ENCODE measurements around the gene TNRC6C.

The TNRC6C gene

DNA sequence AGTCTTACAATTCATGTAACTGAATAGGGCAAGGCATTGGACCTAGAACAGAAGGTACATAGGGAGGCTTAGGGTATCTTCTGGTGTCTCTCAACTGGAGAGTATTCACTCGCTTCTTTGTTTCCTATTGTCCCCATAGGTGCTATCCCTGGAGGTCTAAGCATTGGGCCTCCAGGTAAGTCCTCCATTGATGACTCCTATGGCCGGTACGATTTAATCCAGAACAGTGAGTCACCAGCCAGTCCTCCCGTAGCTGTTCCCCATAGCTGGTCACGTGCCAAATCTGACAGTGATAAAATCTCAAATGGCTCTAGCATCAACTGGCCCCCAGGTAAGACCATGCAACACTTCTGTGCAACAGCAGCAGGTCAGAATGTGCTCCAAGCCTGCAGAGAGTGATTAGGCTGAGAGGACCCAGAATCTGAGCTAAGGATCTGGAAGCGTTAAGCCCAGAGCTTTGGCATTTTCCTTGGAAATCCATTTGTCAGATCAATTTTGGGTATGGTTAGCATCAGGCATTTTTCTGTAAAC is 134.4 kb downstream of the TNRC6C start:
- DNase-seq = no peak

DNA sequence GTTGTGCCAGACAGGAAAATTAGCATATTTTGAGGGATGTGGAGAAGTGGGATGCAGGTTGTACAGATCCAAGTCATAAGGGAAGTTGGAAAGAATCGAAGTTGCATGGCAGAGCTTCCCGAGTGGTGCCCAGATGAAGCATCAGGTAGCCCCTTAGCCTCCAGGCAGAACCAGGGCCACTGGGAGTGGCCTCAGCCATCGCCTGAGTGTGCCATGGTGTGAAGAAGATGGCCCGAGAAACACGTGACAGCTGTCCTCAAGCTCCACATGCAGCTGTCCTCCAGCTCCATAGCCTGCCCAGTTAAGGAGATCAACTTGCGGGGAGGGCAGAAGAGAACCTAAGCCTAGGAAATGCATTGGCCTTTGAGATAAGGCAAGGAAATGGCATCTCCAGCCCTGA is 136.5 kb downstream of the TNRC6C start:
- DNase-seq = no peak

DNA sequence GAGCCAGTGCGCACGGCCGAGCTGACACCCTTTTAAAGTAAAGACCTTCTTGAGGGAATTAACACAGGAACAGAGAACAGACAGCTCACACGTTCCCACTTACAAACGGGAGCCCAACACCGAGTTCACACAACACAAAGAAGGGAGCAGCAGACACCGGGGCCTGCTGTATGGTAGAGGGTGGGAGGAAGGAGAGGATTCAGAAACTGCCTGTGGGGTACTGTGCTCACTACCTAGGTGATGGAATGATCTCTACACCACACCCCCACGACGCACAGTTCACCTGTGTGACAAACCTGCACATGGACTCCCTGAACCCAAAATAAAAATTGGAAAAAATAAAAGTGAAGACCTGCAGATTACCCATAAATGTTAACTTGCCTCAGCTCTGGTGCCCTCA is 137.6 kb downstream of the TNRC6C start:
- DNase-seq = no peak

DNA sequence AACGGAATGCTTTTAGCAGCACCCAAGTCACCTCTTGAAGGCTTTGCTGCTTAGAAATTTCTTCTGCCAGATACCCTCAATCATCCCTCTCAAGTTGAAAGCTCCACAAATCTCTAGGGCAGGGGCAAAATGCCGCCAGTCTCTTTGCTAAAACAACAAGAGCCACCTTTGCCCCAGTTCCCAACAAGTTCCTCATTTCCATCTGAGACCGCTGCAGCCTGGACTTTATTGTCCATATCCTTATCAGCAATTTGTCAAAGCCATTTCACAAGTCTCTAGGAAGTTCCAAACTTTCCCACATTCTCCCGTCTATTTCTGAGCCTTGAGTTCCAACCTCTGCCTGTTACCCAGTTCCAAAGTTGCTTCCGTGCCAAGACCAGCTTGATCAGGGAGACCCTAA is 142.6 kb downstream of the TNRC6C start:
- DNase-seq = no peak

DNA sequence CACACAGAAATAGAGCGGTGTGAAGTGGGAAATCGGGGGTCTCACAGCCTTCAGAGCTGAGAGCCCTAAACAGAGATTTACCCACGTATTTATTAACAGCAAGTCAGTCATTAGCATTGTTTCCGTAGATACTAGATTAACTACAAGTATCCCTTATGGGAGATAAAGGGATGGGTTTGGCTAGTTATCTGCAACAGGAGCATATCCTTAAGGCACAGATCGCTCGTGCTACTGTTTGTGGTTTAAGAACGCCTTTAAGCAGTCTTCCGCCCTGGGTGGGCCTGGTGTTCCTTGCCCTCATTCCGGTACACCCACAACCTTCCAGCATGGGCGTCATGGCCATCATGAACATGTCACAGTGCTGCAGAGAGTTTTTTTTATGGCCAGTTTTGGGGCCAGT is 143.0 kb downstream of the TNRC6C start:
- DNase-seq = no peak

DNA sequence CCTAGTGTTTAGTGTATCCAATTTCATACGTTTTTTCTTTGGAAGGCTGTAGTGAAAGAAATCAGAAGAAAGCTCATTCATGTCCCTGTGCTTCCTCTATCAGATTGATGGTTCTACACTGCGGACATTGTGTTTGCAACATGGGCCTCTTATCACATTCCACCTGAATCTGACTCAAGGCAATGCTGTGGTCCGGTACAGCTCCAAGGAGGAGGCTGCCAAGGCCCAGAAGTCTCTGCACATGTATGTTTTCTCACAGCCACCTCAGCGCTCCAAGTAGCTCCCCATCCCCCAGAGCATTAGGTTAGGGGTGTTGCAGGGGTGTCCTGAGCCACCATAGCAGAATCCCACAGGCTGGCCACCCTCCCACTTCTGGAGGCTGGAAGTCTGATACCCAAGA is 144.8 kb downstream of the TNRC6C start:
- DNase-seq = no peak

DNA sequence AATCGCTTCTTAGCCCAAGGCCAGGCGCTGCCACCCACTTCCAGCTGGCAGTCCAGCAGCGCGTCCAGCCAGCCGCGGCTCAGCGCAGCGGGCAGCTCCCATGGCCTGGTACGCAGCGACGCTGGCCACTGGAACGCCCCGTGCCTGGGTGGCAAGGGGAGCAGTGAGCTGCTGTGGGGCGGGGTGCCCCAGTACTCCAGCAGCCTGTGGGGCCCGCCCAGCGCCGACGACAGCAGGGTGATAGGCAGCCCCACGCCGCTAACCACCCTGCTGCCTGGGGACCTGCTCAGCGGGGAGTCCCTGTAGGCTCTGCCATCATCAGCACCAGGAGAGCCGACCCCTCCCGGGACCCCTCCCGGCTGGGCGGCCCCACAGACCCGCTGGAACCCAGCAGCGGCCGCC is 146.0 kb downstream of the TNRC6C start:
- DNase-seq = no peak

DNA sequence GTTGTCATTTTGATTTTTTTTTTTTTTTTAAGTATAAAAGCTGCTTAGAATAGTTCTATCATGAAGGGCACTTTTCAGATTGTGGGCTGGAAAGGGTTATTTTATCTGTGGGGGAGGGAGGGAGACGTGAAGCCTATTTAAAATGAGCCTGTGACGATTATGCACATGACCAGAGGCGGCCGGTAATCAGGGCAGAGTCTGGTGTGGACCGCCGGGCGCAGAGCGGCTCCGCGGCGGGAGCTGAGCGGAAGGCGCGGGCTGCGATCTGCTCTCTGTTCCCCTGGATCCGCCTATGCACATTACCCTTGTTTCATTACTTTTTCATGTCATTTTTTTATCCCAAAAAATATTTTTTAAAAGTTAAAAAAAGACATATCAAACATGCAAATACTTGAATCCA is 146.6 kb downstream of the TNRC6C start:
- no peak for DNase-seq

DNA sequence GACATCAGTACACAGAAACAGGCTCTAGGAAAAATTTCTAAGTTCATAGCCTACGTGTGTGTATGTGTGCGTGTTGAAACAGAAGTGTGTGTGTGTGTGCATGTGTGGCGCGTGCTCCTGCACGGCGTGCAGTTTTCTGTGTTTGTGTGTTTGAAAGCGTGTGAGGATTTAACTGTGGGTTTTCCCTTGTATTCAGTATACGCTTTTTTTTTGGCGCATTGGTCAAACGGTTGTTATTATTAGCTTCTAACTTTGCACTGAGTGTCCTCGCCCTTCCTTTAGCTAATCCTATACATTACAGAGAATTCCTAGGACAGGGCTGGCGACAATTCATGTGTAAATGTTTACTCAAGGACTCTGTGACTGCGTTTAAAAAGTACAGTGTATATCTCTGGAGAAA is 147.0 kb downstream of the TNRC6C start:
- DNase-seq = no peak

DNA sequence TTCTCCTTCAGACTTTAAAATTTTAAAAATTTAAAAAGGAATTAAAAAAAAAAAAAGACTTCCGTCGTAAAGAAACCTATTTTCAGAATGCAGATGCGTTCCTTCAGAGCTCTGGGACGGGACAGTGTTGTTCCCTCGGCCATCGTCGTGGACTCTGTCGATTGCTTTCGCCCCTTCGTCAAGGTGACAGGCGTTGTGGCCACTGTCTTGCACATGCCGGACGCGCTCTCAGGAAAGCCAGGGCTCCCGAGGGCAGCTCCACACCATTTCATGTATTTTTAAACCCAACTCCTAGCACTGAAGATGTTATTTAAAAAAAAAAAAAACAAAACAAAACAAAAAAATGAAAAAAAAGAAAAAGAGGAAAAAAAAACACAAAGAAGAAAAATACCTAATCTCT is 147.7 kb downstream of the TNRC6C start:
- DNase-seq = no peak

DNA sequence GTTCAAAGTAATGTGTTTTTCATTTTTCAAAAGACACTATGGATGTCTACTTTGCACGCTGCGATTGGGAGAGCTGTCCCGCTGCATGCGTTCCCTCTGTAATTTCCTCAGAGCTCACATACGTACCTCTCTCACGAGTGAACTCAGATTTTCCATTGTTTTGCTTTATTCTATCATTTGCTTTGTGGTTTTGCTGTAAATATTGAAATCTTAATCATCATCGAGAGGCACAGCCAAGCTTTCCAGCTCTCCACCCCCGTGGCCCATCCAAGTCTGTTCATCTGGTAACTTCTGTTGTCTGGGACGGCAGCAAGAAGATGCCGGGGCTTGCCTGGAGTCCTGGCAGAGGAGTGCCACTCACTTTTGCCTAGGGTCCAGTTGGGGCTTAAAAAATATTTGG is 149.0 kb downstream of the TNRC6C start:
- no peak for DNase-seq

DNA sequence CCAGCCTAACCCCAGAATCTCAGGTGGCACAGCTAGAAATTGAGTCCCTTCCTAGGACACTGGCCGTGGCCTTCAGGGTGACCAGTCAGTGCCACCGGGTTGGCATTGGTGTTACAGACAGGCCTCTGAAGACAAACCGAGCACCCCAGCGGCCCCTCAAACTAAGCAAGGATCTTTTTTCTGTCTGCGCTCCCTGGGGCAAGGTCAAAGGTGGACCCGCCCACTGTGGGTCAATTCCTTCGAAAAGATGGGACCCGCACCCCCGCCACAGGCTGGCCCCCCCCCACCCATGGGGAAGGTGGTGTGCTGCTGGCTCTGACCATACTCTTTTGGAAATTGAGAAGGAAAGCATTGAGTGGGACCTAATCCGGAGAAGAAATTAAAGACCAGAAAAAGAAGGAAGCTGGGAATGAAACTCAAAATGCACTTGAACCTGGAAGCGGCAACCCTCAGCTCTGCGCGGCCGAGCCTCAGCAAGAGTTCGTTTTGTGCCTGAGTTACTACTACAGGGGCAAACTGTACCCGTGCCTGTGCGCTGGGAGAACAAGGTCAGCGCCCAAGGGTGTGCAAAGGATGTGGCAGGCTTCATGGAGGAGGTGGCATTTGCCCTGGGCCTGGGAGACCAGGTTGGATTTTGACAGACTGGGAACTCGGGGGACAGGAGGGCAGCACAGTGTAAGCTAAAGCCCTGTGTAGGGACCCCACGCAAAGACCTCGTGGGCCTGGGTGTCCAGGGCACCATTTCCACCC is 149.6 kb downstream of the TNRC6C start:
- no peak for DNase-seq

DNA sequence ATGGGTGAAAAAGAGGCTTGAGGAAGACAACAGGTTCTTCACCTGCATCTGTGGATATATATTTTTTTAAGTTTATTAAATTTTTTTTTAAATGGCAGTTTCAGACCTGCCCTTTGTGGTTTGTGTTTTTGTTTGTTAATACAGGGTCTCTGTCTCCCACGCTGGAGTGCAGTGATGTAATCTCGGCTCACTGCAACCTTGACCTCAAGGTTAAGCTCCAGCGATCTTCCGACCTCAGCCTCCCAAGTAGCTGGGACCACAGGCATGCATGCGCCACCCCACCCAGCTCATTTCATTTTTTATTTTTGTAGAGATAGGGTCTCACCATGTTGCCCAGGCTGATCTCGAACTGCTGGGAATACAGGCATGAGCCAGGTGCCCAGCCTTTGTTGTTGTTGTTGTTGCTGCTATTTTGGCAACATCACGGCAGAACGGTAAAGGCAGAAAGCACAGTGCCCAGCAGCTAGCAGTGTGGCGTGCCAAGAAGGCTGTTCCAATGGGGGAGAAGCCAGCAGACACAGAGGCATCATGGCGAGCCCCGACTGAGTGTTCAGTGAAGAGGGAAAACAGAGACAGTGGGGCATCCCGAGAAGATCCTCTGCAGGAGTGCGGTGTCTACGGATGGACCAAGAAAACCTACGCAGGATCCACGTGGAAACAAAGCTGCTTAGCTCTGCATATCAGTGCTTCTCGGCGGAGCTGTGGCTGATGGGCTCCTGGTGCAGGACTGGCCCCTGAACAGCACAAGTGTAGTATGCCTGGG is 150.4 kb downstream of the TNRC6C start:
- no peak for DNase-seq

DNA sequence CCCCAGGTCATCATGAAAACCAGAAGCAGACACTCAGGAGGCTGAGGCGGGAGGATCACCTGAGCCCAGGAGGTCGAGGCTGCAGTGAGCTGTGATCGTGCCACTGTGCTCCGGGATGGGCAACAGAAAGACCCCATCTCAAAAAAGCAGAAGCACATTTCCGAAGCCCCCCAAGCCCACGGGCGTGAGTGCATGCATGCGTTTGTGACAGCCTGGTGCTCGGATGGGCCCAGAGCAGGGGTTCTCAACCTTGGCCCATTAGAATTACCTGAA is 150.9 kb downstream of the TNRC6C start:
- DNase-seq = no peak

DNA sequence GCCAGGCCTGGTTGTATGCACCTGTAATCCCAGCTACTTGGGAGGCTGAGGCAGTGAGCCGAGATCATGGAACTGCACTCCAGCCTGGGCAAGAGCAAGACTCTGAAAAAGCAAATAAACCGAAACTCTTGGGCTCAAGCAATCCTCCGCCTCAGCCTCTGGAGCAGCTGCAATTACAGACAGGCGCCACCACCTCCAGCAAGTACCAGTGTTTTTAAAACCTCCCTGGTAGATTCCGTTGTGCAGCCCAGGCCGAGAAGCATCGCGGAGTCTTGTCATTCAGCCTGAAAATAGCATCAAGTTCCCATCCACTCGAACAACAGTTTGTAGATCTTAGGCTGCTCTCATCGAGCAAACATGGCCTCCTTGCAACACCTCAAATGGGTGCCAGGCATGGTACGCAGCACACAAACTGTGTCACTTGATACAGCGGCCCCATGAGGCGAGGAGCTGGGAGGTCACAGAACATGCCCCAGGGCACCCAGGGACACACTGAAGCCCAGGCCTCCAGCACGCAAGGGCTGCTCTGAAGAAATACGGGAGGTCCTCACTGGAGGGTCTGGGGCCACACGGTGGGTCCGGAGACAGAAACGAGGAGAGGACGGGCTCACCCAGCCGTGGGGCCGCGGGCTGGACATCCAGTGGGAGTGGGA is 152.0 kb downstream of the TNRC6C start:
- DNase-seq = no peak

DNA sequence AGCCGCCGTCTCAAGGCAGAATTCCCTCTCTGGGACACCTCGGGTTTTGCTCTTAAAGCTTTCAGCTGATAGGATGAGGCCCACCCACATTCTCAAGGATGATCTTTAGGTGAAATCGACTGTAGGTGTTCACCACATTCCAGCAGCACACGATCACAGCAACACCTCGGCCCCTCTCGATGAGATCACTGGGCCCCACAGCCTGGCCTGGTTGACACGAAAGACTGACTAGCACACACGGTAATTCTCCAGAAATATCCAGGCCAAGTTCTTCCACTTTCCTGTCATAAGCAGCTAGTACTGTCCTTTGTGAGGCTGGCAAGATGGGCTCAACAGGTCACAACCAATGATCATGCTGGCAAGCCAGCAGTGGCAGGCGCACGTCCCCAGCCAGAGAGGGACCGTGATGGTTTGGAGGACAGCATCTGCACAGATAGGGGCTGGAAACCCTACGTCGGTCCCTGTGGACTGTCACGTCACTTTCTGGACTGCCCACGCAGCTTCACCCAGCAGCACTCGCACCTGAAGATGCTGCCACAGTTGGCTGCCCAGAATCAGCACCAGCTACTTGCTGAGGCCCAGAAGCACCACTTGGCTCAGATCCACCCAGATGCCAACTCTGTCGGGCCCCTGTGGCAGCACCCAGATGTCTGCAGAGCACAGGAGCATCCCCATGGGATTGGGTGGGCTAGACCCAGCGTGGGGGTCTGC is 152.7 kb downstream of the TNRC6C start:
- no peak for DNase-seq

DNA sequence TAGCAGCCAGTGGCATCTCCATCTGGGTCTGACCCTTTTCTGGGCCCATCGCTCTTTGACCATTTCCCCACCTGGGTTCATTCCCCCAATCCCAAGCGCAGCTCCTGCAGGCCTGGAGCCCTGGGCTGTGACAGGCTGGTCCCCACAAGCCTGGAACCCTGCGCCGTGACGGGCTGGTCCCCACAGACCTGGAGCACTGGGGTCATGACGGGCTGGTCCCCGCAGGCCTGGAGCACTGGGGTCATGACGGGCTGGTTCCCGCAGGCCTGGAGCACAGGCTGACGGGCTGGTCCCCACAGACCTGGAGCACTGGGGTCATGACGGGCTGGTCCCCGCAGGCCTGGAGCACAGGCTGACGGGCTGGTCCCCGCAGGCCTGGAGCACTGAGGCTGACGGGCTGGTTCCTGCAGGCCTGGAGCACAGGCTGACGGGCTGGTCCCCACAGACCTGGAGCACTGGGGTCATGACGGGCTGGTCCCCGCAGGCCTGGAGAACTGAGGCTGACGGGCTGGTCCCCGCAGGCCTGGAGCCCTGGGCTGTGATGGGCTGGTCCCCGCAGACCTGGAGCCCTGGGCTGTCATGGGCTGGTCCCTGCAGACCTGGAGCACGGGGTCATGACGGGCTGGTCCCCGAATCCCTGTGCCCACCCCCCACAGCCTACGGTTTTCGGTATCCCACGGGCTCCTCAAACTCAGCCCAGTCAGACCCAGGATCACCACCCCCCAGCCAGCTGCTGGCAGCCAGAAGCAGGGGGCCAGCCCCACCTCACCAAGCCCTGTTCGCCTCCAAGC is 153.4 kb downstream of the TNRC6C start:
- no peak for DNase-seq

DNA sequence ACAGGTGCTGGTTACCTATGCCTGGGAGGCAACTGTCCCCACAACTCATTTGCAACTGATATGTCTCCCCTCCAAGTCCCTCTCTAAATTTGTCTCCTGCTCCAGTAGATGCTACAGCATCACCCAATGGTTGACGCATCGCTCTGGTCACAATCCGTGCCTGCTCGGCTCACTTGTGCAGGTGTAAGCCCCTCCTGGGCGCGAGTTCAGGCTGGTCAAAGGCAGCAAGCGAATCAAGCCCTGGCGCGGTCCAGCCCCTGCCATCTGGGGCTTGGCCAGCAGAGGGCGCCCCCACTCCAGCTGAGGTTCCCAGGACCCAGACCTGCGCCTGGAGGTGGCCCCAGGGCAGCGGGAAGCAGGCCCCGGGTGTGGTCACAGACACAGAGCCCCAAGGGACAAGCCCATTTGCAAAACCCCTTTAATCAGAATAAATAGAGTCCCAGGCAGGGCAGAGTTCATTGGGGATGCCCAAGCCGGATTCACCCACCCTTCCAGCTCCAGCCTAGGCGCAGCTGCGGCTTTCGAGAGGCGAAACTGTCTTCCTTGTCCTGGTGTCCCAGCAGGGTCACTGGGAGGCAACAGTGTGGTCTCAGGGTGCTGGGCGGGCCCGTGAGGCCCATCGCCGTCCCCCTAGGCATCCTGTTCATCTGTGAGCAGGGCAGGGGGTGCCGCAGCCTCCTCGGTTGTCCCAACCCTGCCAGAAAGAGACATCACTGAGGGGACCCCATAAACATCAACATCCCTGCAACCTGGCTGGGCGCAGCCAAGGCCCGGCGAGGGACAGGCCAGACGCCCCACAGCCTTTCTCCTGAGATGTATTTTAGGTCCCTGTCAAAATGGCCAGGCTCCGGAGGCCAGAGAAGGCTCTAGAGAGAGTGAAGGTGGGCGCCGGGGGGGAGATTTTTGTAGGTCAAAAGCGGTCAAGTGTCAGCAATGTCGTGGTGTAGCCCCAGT is 154.3 kb downstream of the TNRC6C start:
- peak; percentile 93 for DNase-seq

DNA sequence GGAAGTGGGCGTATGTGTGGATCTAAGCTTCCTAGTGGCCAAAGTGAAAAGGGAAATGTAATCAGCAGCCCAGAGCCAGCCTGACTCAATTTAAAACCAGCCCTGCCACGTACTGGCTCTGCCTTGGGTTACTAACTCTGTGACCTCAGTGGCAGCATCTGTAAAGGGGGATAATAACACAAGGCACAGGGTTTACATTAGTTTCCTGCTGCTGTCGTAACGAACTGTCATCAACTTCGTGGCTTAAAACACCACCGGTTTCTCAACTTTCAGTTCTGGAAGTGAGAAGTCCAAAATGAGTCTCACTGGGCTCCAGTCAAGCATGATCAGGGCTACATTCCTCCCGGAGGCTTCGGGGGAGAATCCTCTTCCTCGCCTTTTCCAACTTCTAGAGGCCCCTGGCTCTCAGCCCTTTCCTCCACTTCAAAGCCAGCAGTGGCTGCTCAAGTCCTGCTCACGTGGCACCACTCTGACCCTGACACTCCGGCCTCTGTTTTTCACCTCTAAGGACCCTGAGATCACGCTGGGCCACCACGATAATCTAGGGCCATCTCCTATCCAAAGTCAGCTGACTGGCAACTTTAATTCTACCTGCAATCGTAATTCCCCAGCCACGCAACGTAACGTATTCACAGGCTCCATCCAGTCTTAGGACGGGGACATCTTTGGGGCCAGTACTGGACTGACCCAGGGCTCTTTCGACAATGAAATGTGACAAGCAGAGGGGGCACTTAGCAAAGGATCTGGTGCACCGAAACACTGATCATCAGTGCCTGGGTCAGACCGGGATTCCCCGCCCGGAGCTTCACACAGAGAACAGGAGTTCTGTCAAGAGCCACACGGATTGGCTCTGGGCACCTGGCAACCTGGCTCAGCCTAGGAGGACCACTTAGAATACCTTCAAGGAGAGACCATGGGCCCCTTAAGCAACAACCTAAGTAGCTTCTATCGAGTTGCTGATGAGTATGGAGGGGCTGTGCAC is 155.6 kb downstream of the TNRC6C start:
- no peak for DNase-seq

Data from islet precursor cell (in vitro differentiated cells).